HG03558 (cell line): ENCODE results near the gene ARHGAP26.
A peak's percentile ranks its signal among the peaks of the same experiment; 100 is the strongest.

Experiments used
- ATAC-seq: cut with Tn5 transposase; IDR thresholded peaks from one replicate; pipeline ENCODE4 v1.9.1; 2021; ENCODE audit warnings: moderate number of reproducible peaks; ENCODE audit not compliant: unreplicated experiment; ENCODE audit errors: extremely low read depth

The ARHGAP26 gene

GRCh38 chr5:143204474-143205246 lies 434.5 kb downstream of the ARHGAP26 start:
- ATAC-seq, result no peak

- ATAC-seq, result no peak
Measured at GRCh38 chr5:143205386-143205785, 435.2 kb downstream of the ARHGAP26 start.

- no peak for ATAC-seq
Measured at GRCh38 chr5:143205883-143206195, 435.7 kb downstream of the ARHGAP26 start.

DNA sequence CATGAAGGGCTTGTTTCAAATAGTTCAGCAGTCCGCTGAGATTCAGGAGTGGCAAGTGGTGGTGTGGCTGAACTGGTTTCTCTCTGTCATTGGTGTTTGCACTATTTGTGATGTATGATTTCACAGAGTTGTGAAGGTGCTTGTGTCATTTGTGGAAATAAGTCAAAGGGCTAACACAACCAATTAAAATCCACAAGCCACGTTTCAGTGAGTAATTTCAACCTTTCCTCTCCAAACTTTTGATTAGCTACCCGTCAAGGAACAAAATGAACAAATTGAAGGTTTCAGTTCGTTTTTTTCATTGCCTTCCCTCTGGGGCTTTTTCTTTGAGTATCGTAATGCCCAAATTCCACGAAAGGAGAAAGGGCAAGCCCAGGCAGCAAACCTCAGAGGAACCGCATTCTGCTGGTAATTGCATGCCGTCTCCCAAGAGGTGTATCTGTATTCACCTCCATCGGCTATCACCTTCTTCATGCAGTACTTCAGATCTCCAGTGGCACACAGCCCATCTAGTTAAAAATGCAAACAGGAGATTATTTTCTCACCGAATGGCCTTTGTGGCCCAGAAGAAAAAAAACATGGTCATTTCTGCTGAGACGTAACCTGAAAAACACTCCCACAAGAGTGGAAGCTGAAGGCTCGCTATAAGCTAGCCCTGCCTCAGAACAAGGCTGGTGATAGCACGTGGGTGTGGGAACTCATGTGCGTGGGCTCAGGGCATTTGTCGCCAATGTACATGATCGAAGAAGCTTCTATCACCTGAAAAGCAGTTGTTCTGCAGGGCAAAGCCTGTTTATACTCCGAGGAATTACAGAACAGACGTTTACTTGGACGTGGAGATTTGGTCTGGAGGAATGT lies 436.2 kb downstream of the ARHGAP26 start:
- no peak for ATAC-seq

DNA sequence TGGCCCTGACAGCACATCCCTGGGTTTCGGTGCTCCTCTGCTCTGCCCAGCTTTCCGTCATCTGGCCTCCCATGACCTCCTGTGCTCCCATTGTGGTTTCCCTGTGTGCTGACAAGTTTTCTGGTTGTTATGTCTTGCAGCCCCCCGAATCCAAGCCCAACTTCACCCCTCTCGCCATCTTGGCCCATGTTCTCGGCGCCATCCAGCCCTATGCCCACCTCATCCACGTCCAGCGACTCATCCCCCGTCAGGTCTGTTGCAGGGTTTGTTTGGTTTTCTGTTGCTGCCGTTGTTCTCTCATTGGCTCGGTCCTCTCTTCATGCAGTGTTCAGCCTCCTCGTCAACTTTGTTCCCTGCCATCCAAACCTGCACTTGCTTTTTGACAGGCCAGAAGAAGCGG lies 436.9 kb downstream of the ARHGAP26 start:
- no peak for ATAC-seq

DNA sequence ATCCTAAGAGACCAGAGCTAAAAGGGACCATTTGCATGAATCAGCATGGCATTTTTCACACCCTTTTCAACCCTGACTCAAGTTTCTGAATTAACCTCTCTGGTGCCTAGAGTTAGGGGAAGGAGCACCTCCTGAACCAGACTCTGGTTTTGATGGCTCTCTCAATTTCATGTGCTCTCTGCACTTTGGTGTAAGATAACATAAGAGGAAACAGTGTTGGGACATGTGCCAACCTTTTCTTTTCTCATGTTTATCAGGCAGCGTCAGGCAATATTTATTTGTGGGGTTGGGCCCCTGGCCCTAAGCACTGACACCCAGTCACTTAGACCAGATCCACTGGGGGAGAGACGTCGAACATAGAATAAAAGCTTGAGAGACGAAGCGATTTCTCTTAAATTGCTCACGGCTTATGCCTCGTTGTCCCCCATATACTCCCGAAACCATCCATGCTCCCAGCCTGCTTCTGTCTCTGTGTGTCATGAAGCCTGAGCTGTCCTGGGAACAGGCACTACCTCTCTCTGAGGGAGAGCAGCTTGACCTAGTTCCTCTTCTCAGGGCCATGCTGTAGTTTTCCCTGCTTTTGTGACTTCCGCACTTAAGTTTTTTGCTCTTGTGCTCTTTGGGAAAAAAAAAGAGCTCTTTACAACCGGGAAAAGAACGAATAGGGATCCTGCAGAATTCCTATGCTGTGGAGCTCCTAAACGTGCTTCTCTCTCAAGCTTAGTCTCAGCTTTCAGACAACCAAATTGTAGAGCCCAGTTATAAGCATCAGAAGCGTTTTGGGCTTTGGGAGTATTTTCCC lies 437.6 kb downstream of the ARHGAP26 start:
- no peak for ATAC-seq

DNA sequence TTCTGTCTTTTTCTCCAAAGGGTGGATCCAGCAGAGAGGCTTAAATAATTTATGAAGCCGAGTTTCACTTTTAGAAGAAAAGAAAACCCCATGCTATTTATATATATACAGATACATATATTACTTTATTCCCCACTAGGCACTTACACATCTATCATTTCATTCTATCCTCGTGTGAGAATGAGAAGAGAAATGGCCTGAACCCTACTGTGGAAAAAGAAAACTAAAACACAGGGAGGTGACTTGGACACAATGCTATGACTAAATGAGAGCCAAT lies 438.1 kb downstream of the ARHGAP26 start:
- ATAC-seq, result no peak

DNA sequence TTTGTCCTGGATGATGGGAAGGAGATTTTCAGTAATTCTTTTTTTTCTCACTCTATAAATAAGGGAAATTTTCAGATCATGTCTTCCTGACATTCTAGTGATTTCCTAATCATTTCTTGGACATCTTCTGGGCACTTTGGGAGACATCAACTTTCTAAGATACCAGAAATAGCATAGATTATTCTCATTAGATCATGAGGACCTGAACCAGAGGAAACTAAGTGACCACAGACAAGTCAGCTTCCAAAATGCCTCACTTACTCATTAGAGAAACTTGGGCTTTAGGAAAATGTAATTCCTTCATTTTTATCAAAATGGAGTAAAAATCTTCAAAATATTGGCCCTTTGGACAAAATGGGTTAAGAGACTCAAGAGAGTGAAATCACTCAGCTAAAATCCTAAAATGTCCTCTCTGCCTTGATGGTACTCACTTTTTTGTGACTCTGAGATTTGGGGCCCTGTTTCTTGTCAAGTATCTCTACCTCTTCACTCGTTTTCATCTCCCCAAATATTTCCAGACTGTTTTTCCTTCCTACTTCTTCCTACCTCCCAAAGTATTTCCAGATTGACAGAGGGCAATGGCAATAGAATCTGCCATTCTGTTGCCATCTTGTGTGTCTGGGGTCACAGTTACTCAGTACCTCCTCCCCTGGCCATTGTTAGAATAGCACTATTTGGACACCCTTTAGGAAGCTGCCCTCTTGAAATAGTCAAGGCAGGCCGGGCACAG lies 438.8 kb downstream of the ARHGAP26 start:
- no peak for ATAC-seq

- ATAC-seq, result no peak
Measured at GRCh38 chr5:143209881-143210395, 439.8 kb downstream of the ARHGAP26 start.

- ATAC-seq, result no peak
Measured at GRCh38 chr5:143210576-143210975, 440.4 kb downstream of the ARHGAP26 start.

DNA sequence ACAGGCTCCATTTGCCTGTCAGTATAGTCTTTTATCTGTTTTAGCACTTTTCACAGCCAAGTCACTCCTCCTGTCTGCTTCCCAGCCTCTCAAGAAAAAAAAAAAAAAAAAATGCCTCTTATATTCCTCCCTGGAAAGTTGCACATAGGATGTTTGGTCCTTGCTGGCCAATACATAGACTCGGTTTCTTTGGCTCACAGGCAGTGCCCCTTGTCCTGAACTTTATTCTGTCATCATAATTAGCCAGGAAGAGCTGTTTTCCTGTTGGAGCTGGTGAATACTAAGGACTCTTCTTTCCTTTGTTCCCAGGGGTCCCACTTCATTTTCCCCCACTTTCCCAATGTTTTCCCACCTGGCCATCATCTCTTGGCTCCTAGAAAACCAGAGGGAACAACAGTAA lies 442.1 kb downstream of the ARHGAP26 start:
- ATAC-seq, result no peak

DNA sequence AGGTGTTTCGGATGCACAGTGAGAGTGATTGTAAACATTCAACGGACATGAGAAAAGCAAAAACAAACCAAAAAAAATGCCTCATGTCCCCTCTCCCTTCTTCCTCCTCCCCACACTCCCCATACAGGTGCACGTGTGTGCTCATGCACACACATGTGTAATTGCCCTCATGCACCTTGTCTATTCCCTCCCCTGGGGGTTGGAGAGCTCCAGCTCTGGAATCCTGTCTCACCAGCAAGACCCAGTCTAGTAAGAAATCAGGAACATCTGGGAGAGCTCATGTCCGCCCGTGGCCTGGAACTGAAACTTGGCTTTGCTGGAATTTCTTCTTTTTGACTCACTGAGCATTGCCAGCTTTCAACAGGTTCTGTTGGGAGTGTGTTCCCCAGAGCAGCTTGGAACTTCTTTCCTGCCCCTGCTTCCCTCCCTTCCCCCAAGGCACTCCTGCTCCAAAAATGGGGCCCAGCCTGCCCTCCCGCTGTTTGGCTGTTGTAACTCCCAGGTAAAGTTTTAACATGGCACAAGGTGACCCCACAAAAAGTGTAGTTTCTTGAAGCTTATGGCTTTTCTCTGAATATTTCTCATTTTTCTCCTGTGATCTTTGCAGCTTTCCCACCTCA lies 443.2 kb downstream of the ARHGAP26 start:
- no peak for ATAC-seq

DNA sequence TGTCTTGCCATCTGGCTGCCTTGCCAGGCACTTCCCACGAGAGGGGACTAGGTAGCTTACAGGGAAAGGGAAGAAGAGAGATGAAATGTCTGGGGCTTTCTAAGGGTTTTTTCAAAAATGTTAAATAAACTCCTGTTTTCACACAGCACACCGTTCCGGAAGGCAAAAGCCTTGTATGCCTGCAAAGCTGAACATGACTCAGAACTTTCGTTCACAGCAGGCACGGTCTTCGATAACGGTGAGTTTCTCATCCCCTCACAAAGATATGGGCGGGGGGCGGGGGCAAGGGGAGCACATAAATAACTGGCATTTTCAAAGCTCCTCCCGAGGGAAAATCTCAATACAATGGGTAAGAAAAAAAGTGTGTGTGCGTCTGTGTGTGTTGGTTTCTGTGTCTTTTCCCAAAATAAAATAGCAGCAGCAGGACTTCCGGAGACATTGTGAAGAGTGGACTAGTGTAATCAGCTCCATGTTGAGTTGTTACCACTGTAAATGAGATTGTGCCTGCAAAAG lies 443.7 kb downstream of the ARHGAP26 start:
- ATAC-seq, result peak; percentile 40

DNA sequence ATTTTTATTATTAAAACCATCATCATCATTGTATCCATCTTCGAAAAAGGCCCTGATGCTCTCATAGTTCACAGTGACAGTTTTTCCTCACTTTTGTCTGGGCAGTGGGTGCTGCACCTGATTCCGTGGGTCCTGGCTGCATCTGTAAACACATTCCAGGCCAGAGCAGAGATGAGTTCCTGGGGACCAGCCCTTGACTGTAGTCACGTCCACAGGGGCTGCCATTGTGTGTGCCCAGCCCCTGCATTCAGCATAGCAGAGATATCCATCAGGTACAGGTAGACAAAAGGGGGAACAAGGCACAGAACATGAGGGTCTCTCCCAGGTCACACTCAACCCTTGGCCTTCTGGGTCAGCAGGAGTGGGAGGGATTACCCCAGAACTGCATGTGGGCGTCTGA lies 444.3 kb downstream of the ARHGAP26 start:
- ATAC-seq, result no peak

- no peak for ATAC-seq
Measured at GRCh38 chr5:143214890-143215289, 444.7 kb downstream of the ARHGAP26 start.

GRCh38 chr5:143215690-143216089 lies 445.5 kb downstream of the ARHGAP26 start:
- no peak for ATAC-seq

GRCh38 chr5:143216211-143216610 lies 446.0 kb downstream of the ARHGAP26 start:
- no peak for ATAC-seq

GRCh38 chr5:143217065-143217803 lies 447.1 kb downstream of the ARHGAP26 start:
- ATAC-seq, result no peak

GRCh38 chr5:143217804-143218160 lies 447.6 kb downstream of the ARHGAP26 start:
- no peak for ATAC-seq
